Lower leg skin (tissue), 4 donors: ENCODE data around the gene ZNF790. TPM values are rescaled to one million over a fixed set of nuclear protein-coding genes. Genes with fewer than 3 reads are reported as not detected.

Experiments
- DNase-seq, 2 donors: peaks; one replicate each; pipeline ENCODE4 v3.0.0-alpha.2; 2019; ENCODE audit warnings: low spot score in 2 of 2
- H3K4me3 ChIP-seq: fragments of 200-600 bp; sonication (generic); 2 replicates; pipeline ENCODE4 v1.5.1; 2017; ENCODE audit warnings: mild to moderate bottlenecking, low read depth; ENCODE audit not compliant: poor library complexity, severe bottlenecking
- POLR2A ChIP-seq, 2 donors: fragments of 450-650 bp; IDR thresholded peaks; one replicate each; pipeline ENCODE4 v1.6.1; 2016 to 2017; ENCODE audit warnings: antibody characterized with exemption in 2 of 2, mild to moderate bottlenecking in 1 of 2, moderate library complexity in 1 of 2
- WGBS, 2 donors: methylation state at CpG; one replicate each; pipeline ENCODE4 v1.1.5; 2018; 5-methylcytosine and 5-hydroxymethylcytosine counted together
- intact Hi-C: fragments of 100-400 bp; cut with DNase I; formaldehyde crosslinking; loops from one replicate; pipeline ENCODE4 v1.15.0; 2023; ENCODE audit warnings: low total_unique reads
- total RNA-seq, 4 donors: library from RNA; depleted of rRNA; stranded (reverse); fragments of >200 nt; gene quantifications; one replicate each; pipeline ENCODE4 v1.1.0, GENCODE V29; 2016
- TF ChIP-seq, protein P1 (sequence below), 3 donors: fragments of 450-650 bp; IDR thresholded peaks; one replicate each; pipeline ENCODE4 v1.5.1; 2016; ENCODE audit warnings: antibody characterized with exemption in 3 of 3, mild to moderate bottlenecking in 3 of 3, moderate library complexity in 2 of 3

The ZNF790 gene
- total RNA-seq = 1 to 10 TPM; 3.5 to 9.1 (median 4.2) TPM

- no peak for TF ChIP-seq POLR2A (IDR thresholded peaks at IDR 0.05)
- TF ChIP-seq, protein P1, sequence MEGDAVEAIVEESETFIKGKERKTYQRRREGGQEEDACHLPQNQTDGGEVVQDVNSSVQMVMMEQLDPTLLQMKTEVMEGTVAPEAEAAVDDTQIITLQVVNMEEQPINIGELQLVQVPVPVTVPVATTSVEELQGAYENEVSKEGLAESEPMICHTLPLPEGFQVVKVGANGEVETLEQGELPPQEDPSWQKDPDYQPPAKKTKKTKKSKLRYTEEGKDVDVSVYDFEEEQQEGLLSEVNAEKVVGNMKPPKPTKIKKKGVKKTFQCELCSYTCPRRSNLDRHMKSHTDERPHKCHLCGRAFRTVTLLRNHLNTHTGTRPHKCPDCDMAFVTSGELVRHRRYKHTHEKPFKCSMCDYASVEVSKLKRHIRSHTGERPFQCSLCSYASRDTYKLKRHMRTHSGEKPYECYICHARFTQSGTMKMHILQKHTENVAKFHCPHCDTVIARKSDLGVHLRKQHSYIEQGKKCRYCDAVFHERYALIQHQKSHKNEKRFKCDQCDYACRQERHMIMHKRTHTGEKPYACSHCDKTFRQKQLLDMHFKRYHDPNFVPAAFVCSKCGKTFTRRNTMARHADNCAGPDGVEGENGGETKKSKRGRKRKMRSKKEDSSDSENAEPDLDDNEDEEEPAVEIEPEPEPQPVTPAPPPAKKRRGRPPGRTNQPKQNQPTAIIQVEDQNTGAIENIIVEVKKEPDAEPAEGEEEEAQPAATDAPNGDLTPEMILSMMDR (IDR thresholded peaks at IDR 0.05) = no peak
- 0 to 1% methylated on average over 54 to 56 of the region's 56 CpGs for WGBS, 2 donors
- intact Hi-C loops = no loop called here
- peak within 1 kb of the TSS; percentile 86 for H3K4me3 ChIP-seq
- peak; percentile 87 to 97 for DNase-seq
These were observed at the start of gene ZNF790 for GRCh38 chr19:36837906-36838783. Gene ZNF790, minus strand, starts transcription at chr19:36838387. Its CDS starts 12,768 bp downstream, at chr19:36825619.

GRCh38 chr19:36876993-36877938, 39.1 kb upstream of the ZNF790 start:
- intact Hi-C loops = no loop called here
- no peak overlapping the region for H3K4me3 ChIP-seq
- no peak for DNase-seq
- TF ChIP-seq, protein P1 (IDR thresholded peaks at IDR 0.05) = no peak
- TF ChIP-seq POLR2A (IDR thresholded peaks at IDR 0.05) = no peak
- 96 to 97% methylated on average over 10 of the region's 10 CpGs for WGBS, 2 donors

GRCh38 chr19:36851898-36852297, 13.7 kb upstream of the ZNF790 start:
- intact Hi-C loops = no loop called here
- no peak overlapping the region for H3K4me3 ChIP-seq
- no peak for TF ChIP-seq POLR2A (IDR thresholded peaks at IDR 0.05)
- TF ChIP-seq, protein P1 (IDR thresholded peaks at IDR 0.05) = no peak
- DNase-seq = no peak
- 91 to 97% methylated on average over 3 of the region's 3 CpGs for WGBS, 2 donors

DNA sequence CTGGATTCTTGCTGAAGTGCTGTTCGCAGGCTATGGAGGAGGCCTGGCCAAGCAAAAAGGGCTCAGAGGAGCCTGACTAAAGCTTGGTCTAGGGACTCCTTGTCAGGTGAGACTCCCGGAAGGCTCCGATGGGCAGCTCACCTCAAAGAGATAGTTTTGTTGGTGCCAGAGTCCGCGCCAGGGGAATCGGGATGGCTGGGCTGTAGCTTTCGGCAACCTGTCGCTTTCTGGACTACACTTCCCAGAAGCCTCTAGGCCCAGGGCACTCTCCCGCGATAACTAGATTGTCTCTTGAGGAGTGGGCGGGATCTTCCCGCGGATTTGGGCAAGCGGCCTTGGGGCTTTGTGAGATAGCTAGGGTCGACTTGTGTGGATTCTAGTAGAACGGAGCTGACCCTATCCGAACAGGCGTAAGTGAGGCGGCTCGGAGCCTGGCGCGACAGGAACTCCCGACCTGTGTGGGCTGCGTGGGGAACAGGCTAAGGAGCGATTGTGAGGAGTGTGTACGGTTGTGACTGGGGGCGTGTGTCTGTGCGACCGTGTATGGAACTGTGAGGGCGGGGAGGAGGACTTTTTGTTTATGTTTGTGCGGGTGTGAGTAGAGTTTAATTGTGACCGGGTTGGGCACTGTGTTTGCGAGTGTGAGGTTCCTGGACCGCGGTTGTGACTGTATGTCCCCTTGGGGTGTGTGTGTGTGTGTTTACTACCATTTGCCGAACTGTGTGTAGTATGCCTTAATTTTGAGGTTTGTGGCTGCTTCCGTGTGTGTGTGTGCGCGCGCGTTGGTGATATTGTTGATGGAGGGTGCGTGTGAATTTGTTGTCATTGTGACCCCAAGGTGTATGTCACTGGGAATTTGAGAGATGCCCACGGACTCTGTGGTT, 12.6 kb upstream of the ZNF790 start, which contains the start of gene ZNF345:
TSS of gene ZNF345 (plus strand) at position 318 of the 884 bp plus-strand sequence. CDS start 25,955 bp downstream, outside the sequence.
- peak within 1 kb of the TSS; percentile 68 for H3K4me3 ChIP-seq
- DNase-seq = peak; percentile 92 to 97
- TF ChIP-seq POLR2A (IDR thresholded peaks at IDR 0.05) = no peak
- TF ChIP-seq, protein P1 (IDR thresholded peaks at IDR 0.05) = no peak
- intact Hi-C loops = no loop called here
- 0% methylated on average over 39 to 43 of the region's 43 CpGs for WGBS, 2 donors
